Measurements from ENCODE around the gene SNX33.
A peak's percentile ranks its signal among the peaks of the same experiment; 100 is the strongest.
"Not testable (repeated sequence)": the region's sequence is repeated elsewhere in the genome, so short reads cannot be mapped to it uniquely, and the experiment has no call there.

The SNX33 gene

GRCh38 chr15:75676688-75677464 lies 29.2 kb downstream of the SNX33 start:
- DNase-seq (ENCODE audit: low spot score) (no peak), ATAC-seq (ENCODE audit: low read depth) (no peak)
- no peaks in the 10 kb centered on the region for H3K27me3 ChIP-seq (ENCODE audit: insufficient read depth, poor library complexity, severe bottlenecking)
- H3K36me3 ChIP-seq (ENCODE audit: low read depth): no peaks in the 10 kb centered on the region
- peaks cover 25% of the 10 kb centered on the region for H3K4me1 ChIP-seq (ENCODE audit: insufficient read depth, poor library complexity, severe bottlenecking)
- no peak overlapping the region for H3K4me3 ChIP-seq (ENCODE audit: severe bottlenecking)
- TF ChIP-seq, protein P1, sequence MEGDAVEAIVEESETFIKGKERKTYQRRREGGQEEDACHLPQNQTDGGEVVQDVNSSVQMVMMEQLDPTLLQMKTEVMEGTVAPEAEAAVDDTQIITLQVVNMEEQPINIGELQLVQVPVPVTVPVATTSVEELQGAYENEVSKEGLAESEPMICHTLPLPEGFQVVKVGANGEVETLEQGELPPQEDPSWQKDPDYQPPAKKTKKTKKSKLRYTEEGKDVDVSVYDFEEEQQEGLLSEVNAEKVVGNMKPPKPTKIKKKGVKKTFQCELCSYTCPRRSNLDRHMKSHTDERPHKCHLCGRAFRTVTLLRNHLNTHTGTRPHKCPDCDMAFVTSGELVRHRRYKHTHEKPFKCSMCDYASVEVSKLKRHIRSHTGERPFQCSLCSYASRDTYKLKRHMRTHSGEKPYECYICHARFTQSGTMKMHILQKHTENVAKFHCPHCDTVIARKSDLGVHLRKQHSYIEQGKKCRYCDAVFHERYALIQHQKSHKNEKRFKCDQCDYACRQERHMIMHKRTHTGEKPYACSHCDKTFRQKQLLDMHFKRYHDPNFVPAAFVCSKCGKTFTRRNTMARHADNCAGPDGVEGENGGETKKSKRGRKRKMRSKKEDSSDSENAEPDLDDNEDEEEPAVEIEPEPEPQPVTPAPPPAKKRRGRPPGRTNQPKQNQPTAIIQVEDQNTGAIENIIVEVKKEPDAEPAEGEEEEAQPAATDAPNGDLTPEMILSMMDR (IDR thresholded peaks at IDR 0.05; ENCODE audit: poor library complexity, severe bottlenecking): no peak
- H3K9me3 ChIP-seq (ENCODE audit: severe bottlenecking): no peaks in the 10 kb centered on the region
- no peak overlapping the region for H3K27ac ChIP-seq (ENCODE audit: poor library complexity, severe bottlenecking)

- no peaks in the 10 kb centered on the region for H3K36me3 ChIP-seq (ENCODE audit: low read depth)
- TF ChIP-seq, protein P1 (IDR thresholded peaks at IDR 0.05; ENCODE audit: poor library complexity, severe bottlenecking): no peak
- no peak overlapping the region for H3K4me3 ChIP-seq (ENCODE audit: severe bottlenecking)
- ATAC-seq (ENCODE audit: low read depth): no peak
- H3K27ac ChIP-seq (ENCODE audit: poor library complexity, severe bottlenecking): no peak overlapping the region
- no peaks in the 10 kb centered on the region for H3K9me3 ChIP-seq (ENCODE audit: severe bottlenecking)
- no peaks in the 10 kb centered on the region for H3K27me3 ChIP-seq (ENCODE audit: insufficient read depth, poor library complexity, severe bottlenecking)
- H3K4me1 ChIP-seq (ENCODE audit: insufficient read depth, poor library complexity, severe bottlenecking): peaks cover 19% of the 10 kb centered on the region
- DNase-seq (ENCODE audit: low spot score): no peak
Measured at GRCh38 chr15:75677465-75678323, 30.0 kb downstream of the SNX33 start.

- not testable (repeated sequence) for H3K36me3 ChIP-seq (ENCODE audit: low read depth); H3K27me3 ChIP-seq (ENCODE audit: insufficient read depth, poor library complexity, severe bottlenecking); H3K9me3 ChIP-seq (ENCODE audit: severe bottlenecking); DNase-seq (ENCODE audit: low spot score); ATAC-seq (ENCODE audit: low read depth); H3K4me3 ChIP-seq (ENCODE audit: severe bottlenecking)
- peak overlapping the region; percentile 16 for H3K27ac ChIP-seq (ENCODE audit: poor library complexity, severe bottlenecking)
- H3K4me1 ChIP-seq (ENCODE audit: insufficient read depth, poor library complexity, severe bottlenecking): peaks cover 13% of the 10 kb centered on the region
Measured at GRCh38 chr15:75678324-75678690, 30.6 kb downstream of the SNX33 start.

- H3K27me3 ChIP-seq (ENCODE audit: insufficient read depth, poor library complexity, severe bottlenecking): no peaks in the 10 kb centered on the region
- H3K4me3 ChIP-seq (ENCODE audit: severe bottlenecking): no peak overlapping the region
- peak overlapping the region; percentile 16 for H3K27ac ChIP-seq (ENCODE audit: poor library complexity, severe bottlenecking)
- no peaks in the 10 kb centered on the region for H3K36me3 ChIP-seq (ENCODE audit: low read depth)
- no peak for DNase-seq (ENCODE audit: low spot score)
- no peaks in the 10 kb centered on the region for H3K9me3 ChIP-seq (ENCODE audit: severe bottlenecking)
- TF ChIP-seq, protein P1 (IDR thresholded peaks at IDR 0.05; ENCODE audit: poor library complexity, severe bottlenecking): no peak
- no peak for ATAC-seq (ENCODE audit: low read depth)
- H3K4me1 ChIP-seq (ENCODE audit: insufficient read depth, poor library complexity, severe bottlenecking): peaks cover 7% of the 10 kb centered on the region
Measured at GRCh38 chr15:75680007-75680789, 32.5 kb downstream of the SNX33 start.
